Measurements from ENCODE around the gene FOXD4L1. TPM values are rescaled to one million over a fixed set of nuclear protein-coding genes. Genes with fewer than 3 reads are reported as not detected.
"Not testable (repeated sequence)": the region's sequence is repeated elsewhere in the genome, so short reads cannot be mapped to it uniquely, and the experiment has no call there.

FOXD4L1 gene
- total RNA-seq = under 1 TPM in 1 of 2 donors, not detected in 1; 0.21 TPM
- long read RNA-seq = 0 reads

DNA sequence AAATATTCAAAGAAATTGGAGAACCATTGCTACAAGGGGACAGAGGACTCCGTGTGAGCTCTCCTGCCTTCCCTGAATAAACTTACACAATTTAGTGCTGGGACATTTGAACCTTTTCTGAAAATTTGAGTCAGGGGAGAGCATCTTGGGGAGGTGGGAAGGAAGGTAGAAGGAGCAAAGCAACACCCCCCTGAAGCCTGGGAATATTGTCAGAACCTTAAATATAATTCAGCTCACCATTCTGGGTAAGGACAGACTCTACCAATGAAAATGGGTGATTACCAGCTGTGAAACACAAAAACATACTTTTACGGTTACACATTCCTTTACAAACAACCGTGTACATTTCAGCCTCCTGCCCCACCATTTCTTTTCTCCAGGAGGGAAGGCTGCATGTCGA, at the start of gene FOXD4L1:
TSS of gene FOXD4L1 (plus strand) at position 301 of the 400 bp plus-strand sequence. CDS start 592 bp downstream, outside the sequence.
- DNase-seq; ATAC-seq; intact Hi-C loops (cut with DNase I): not testable (repeated sequence)

DNA sequence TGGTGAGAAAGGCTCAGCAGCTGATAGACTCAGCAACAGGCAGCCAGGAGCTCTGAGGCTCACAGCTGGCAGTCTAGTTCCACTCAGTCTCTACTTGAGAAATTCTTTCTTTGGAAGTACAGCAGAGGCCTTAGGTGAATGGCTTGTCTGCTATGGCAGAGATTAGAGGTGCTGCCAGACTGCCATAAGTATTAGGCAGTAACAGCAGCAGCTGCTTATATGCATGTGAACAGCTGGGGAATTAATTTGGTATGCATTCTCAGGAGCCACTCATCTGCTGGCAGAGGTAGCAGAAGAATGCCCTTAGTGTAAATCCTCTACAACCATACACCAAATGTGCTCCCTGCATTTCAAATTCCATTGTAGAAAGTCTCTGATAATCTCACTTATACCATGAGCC, 32.7 kb upstream of the FOXD4L1 start:
- intact Hi-C loops (cut with DNase I); ATAC-seq; DNase-seq: not testable (repeated sequence)

DNA sequence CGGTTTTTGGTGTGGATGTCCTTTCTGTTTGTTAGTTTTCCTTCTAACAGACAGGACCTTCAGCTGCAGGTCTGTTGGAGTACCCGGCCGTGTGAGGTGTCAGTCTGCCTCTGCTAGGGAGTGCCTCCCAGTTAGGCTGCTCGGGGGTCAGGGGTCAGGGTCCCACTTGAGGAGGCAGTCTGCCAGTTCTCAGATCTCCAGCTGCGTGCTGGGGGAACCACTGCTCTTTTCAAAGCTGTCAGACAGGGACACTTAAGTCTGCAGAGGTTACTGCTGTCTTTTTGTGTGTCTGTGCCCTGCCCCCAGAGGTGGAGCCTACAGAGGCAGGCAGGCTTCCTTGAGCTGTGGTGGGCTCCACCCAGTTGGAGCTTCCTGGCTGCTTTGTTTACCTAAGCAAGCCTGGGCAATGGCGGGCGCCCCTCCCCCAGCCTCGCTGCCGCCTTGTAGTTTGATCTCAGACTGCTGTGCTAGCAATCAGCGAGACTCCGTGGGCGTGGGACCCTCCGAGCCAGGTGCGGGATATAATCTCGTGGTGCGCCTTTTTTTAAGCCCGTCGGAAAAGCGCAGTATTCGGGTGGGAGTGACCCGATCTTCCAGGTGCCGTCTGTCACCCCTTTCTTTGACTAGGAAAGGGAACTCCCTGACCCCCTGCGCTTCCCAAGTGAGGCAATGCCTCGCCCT, 21.6 kb upstream of the FOXD4L1 start:
- intact Hi-C loops (cut with DNase I); ATAC-seq; DNase-seq: not testable (repeated sequence)

DNA sequence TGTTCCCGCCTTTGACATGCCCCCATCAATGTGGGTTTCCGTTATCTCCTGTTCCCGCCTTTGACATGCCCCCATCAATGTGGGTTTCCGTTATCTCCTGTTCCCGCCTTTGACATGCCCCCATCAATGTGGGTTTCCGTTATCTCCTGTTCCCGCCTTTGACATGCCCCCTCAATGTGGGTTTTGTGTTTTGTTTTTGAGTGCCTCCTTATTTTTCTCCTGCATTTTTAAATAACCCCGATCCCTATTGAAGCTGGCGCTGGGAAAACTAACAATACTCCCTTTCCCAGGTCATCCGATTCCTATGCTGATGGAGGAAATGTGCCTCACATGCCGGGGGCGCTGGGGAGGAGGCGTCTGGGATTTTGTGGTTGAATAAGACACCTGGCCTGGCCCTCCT, 1.9 kb upstream of the FOXD4L1 start:
- DNase-seq; intact Hi-C loops (cut with DNase I); ATAC-seq: not testable (repeated sequence)

DNA sequence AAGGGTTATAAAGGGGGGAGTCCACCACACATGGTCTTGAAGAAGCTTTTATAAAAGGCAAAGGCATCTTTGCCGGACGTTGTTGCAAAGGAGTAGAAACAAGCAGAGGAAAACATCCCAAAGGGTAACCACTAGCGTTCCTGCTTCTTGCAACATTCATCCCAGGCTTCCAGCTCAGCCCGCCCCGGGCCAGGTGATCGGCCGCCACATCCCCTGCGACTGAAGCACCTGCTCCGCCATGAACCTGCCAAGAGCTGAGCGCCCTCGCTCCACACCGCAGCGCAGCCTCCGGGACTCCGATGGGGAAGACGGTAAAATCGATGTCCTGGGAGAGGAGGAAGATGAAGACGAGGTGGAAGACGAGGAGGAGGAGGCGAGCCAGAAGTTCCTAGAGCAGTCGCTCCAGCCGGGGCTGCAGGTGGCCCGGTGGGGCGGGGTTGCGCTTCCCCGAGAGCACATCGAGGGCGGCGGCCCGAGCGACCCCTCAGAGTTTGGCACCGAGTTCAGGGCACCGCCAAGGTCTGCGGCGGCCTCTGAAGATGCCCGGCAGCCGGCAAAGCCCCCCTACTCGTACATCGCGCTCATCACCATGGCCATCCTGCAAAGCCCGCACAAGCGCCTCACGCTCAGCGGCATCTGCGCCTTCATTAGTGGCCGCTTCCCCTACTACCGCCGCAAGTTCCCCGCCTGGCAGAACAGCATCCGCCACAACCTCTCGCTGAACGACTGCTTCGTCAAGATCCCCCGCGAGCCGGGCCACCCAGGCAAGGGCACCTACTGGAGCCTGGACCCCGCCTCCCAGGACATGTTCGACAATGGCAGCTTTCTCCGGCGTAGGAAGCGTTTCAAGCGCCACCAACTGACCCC, 787 bp downstream of the FOXD4L1 start:
- ATAC-seq = not testable (repeated sequence)

DNA sequence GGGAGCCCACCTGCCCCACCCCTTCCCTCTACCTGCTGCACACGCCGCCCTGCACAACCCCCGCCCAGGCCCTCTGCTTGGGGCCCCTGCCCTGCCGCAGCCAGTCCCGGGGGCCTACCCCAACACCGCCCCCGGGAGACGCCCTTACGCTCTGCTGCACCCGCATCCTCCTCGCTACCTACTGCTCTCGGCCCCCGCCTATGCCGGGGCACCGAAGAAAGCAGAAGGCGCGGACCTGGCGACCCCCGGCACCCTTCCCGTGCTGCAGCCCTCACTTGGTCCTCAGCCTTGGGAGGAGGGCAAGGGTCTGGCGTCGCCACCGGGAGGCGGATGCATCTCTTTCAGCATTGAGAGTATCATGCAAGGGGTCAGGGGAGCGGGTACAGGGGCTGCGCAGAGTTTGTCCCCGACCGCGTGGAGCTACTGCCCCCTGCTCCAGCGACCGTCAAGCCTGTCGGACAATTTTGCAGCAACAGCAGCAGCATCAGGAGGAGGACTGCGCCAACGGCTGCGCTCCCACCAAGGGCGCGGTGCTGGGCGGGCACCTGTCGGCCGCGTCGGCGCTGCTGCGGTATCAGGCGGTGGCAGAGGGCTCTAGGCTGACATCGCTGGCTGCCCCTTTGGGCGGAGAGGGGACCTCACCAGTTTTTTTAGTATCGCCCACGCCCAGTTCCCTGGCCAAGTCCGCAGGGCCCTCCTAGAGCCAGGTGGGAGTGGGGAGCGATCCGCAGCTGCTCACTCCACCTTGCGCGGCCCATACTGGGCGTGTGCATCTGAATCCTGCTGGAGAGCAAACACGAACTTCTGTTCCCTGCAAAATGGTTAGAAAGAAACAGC, 1.6 kb downstream of the FOXD4L1 start:
- ATAC-seq; intact Hi-C loops (cut with DNase I); DNase-seq: not testable (repeated sequence)

More for the DNA sequence above, 787 bp downstream of the FOXD4L1 start:
- DNase-seq; intact Hi-C loops (cut with DNase I): not testable (repeated sequence)

DNA sequence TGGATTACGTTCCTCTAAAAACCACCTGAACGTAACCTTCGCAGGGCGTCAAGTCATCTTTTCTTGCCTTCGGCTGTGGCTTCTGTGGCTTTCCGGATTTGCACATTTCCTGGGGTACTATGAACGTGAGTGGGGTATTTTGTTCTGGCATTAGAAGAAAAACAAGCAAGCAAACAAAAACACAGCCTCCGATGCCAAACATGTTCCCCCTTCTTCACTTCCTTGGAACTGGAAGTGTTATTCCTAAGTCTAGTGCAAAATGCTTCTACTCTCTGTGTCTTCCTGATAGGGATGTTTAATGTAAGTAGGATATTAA, 2.2 kb downstream of the FOXD4L1 start:
- ATAC-seq; intact Hi-C loops (cut with DNase I); DNase-seq: not testable (repeated sequence)

DNA sequence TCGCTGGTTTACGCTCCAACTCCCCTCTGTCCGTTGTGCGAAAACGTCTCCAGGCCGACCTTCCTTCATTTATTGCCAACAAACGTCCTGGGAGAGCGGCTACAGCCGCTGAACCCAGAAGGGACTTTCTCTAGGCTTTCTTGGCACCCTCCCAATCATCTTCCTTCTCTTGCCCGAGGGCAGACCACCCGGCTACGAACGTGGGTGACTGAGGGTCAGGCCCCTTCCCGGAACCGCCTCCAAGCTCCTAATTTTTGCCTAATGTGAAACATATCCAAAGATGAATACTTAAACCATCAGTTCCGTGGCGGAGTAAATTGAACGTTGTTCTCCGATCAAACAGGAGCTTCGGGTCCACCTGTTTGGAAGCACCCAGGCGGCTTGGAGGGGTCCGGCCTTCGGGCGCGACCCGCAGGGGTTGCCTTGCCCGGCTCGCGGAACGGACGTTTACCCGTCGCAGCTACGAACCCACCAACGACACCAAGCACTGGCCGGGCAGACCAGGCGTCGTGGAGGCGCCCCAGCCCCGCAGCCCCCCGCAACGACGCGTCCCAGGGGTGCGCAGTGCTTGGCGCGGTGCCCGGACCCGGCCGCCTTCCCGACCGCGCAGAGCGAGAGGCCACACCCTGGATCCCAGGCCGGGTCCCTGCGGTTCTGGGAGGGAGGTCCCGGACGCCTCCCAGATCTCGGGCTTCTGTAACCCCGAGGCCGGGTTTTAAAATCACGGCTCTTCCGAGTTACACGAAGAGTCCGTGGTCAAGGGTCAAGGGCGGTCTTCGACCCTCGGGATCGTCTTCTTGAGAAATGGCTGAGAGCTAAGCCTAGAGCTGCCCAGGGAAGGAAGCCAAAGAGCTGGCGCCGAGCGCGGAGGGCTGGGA, 4.0 kb downstream of the FOXD4L1 start:
- DNase-seq; intact Hi-C loops (cut with DNase I): not testable (repeated sequence)
- ATAC-seq = peak in 1 of 2 donors; percentile 48

DNA sequence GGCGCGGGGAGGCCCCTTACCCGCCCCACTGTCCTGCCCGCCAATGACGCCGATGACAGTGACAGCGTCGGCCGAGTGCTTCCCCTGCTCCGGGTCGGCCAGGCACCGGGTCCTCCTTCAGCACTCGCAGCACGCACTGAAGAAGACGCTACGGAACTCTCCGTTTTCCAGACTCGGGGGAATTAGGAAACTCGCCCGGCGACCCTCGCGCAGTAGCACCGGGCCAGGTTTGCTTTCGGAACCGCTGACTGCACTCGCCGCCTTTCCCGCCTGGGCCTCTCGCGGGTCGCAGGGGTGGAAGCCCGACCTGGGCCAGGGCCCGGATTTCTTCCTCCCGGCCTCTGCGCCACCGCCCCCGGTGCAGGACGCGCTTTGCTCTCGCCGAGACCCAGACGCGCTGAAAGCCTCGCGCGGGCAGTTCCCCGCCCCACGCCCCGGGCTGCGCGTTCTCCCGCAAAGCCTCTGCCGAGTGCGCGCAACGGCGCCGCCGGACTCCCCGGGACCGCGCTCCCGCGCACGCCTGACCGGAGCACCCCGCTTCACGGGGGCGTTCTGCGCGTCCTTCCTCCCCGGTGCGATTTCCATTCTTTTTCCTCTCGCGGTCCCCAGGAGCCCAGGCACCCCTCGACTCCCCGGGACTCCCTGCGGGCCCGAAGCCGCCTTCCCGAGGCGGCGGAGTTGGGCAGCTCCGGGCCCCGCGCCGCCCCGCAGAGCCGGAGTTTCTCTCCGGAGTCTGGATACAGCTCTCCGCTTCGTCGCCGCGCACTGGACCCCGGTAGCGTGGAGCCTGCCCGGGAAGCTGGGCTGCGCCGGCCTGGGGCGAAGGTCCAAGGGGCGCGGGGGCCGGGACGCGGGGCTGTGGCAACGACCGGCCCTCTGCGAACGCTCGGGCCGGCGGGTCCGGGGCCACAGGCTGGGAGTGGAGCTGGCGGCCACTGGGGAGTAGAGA, 4.9 kb downstream of the FOXD4L1 start:
- intact Hi-C loops (cut with DNase I) = not testable (repeated sequence)
- DNase-seq (peak; percentile 32), ATAC-seq (peak; percentile 76 to 81)

DNA sequence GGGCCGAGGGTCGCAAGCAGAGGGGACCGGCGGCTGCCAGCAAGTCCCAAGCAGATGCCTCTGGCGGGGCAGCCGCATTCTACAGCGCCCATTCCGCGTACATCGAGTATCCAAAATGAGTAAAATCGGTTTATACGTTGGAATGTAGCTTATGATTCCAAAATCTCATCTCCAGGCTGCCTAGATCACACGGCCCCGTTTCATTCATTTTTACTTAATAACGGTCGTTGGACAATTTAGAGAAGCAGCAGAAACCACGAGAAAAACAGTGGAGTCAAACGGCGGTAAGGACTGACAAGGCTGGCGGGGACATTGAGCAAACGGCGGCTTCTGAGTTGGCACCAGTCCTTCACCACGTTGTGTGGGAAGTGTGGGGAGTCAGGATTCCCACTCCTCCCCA, 5.6 kb downstream of the FOXD4L1 start:
- not testable (repeated sequence) for ATAC-seq, DNase-seq

DNA sequence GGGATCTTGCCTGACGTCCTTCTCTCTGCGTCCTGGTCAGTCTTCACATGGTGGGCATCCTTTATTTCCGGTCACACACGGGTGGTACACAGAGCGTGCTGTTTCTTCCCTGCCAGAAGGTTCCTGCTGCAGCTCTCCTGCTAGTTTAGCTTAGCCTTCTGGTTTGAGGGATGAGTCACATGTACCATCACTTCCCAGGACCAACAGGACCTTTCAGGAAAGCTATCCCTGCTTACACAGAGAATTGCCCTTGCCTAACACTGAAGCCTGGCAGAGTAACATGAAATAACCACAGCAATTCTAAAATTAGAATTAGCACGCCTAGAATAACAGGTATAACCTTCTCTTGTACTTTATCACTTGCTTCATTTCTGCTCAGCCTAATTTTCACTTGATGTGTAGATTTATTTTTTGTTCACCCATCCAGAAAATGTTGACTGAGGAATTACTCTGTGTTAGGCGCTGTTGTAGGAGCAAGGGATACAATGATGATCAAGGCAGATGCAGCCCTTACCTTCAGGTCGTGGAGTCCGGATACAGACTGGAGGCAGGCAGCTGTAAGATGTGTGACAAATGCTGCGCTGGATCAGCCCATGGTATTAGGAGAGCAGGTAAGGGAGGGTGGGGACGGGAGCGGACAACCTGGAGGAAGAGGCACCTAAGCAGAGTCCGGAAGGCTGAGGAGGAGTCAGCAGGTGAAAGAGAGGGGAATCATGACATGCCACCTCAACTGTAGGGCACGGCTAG, 9.1 kb downstream of the FOXD4L1 start:
- DNase-seq; intact Hi-C loops (cut with DNase I); ATAC-seq: not testable (repeated sequence)

More for the DNA sequence above, 5.6 kb downstream of the FOXD4L1 start:
- intact Hi-C loops (cut with DNase I) = not testable (repeated sequence)

DNA sequence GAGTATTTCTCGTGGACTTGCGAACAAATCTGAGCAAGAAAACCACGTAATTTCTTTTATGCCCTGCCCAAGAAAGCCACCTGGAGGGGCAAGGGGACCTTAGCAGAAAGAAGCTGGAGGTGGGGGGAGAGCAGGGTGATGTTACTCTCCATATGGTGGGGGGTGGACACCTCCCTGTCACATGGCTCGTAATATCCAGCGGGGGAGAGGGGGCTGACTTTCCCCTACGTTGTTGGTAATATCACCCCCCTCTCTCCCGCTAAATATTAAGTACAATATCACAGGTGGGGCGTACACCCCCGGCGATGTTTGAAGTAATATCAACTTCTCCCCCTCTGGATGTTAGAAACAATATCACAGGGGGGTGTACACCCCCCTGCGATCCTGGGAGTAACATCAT, 9.7 kb downstream of the FOXD4L1 start:
- ATAC-seq; DNase-seq; intact Hi-C loops (cut with DNase I): not testable (repeated sequence)

DNA sequence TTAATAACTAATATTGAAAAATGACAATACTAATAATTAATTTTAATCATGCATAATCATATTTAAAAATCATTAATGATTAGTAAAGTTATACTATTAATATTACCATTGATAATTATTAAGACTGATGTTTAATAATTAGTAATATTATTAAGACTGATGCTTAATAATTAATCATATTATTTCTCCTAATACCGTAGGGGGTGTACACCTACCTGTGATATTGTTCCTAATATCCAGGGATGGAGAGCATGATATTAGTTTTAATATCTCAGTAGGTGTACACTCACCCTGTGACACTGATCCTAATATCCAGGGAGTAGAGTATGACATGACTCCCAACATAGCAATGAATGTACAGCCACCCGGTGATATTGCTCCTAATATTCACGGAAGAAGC, 12.4 kb downstream of the FOXD4L1 start:
- DNase-seq; ATAC-seq; intact Hi-C loops (cut with DNase I): not testable (repeated sequence)

DNA sequence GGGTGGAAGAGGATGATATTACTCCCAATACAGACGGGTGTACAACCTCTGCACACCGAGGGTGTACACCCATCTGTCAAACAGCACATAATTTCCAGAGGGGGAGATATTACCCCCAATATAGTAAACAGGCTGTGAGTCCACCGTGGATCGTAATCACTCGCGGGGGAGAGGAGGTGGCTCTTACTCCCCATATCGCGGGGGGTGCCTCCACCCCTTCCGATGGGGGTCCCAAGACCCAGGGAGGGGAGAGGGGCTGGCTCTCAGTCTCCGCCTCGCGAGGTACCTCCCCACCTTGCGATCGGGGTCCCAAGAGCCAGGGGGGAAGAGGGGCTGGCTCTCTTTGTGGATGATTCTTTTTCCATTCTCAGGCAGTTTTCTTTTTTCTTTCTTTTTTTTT, 13.4 kb downstream of the FOXD4L1 start:
- intact Hi-C loops (cut with DNase I); DNase-seq; ATAC-seq: not testable (repeated sequence)

DNA sequence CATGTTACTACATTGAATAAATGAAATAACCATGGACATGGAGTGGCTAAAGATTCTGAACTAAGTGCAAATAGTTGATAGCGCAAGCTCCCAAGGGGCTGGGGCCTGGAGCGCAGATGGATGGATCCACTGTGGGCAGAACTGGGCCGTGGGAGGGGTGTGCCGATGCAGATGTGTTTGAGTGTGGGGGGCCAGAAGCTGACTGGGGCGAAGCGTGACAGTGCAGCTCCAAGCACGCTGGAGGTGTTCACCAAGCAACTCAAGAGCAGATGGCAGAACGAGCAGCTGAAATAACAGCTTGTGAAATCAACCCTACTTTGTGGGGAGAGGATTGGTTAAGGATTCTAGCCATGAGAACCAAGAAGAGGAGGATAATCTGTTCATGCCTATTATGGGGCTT, 17.0 kb downstream of the FOXD4L1 start:
- ATAC-seq; DNase-seq; intact Hi-C loops (cut with DNase I): not testable (repeated sequence)

DNA sequence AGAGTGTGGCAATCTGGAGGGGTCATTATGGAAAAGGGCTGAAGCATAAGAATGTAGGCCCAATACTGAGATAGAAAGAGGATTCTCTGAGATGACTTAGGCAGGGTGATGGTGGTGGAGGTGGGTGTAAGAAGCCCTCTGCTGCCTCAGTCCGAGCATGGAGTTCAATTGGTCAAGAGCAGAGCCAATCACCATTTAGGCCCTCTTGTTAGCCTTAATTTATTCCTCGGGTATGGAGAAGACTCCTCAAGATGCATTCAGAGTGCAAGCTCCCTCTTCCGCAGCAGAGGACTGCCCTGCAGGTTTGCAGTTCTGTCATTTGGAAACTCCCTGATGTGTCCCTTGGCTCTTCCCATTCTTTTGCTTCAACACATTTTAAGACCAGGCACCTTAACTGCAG, 17.5 kb downstream of the FOXD4L1 start:
- ATAC-seq; DNase-seq; intact Hi-C loops (cut with DNase I): not testable (repeated sequence)

Data from left cardiac atrium (tissue), 4 donors.